GM19025 (cell line): Measurements from ENCODE around the gene IVNS1ABP.
"Not testable (repeated sequence)": the region's sequence is repeated elsewhere in the genome, so short reads cannot be mapped to it uniquely, and the experiment has no call there.

Experiments
- ATAC-seq: cut with Tn5 transposase; IDR thresholded peaks from one replicate; pipeline ENCODE4 v1.9.1; 2021; ENCODE audit warnings: mild to moderate bottlenecking, low read depth, moderate library complexity; ENCODE audit not compliant: unreplicated experiment

IVNS1ABP gene

DNA sequence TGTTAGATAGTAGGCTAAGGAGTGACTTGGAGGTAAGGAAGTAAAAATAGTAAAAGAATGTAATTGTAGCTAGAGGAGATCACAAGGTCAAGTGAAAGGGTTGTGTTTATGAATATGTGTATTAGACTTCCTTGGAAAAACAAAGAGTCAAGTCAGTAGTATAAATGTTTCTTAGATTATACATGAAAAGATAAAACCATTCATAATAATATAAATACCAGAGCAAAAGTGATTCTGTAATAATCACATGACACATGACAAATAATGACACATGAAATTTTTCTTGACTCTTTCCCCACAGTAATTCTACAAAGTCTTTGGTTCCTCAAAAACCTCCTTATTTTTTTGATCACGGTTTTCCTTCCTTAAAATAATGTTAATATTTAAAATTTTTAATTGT is 56.4 kb downstream of the IVNS1ABP start:
- no peak for ATAC-seq

DNA sequence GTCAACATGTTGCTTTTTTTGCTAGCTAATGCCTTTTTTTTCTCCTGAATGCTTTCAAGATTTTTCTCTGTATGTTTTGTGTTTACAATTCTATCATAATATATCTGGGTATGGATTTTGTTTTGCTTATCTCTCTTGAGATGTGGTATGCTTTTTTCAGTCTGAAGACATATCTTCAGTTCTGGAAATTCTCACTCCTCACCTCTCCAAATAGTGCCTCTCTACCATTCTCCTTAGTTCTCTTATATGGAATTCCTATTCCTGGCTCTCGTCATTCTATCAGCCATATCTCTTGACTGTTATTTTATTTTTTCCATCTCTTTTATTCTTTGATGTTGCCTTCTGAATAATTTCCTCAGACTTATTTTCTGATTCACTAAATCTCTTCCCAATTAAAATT is 58.4 kb downstream of the IVNS1ABP start:
- no peak for ATAC-seq

DNA sequence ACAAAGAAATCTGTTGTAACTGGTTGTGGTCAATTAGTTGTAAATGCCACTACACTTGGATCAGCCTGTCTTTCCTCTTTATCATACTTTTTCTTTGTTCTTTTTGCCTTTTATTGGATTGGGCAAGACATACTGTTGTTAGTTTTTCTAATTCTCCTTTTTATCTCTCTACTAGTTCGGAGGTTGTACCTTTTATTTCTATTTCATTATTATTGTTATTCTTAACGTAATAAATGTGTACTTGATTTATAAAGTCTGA is 59.2 kb downstream of the IVNS1ABP start:
- no peak for ATAC-seq

DNA sequence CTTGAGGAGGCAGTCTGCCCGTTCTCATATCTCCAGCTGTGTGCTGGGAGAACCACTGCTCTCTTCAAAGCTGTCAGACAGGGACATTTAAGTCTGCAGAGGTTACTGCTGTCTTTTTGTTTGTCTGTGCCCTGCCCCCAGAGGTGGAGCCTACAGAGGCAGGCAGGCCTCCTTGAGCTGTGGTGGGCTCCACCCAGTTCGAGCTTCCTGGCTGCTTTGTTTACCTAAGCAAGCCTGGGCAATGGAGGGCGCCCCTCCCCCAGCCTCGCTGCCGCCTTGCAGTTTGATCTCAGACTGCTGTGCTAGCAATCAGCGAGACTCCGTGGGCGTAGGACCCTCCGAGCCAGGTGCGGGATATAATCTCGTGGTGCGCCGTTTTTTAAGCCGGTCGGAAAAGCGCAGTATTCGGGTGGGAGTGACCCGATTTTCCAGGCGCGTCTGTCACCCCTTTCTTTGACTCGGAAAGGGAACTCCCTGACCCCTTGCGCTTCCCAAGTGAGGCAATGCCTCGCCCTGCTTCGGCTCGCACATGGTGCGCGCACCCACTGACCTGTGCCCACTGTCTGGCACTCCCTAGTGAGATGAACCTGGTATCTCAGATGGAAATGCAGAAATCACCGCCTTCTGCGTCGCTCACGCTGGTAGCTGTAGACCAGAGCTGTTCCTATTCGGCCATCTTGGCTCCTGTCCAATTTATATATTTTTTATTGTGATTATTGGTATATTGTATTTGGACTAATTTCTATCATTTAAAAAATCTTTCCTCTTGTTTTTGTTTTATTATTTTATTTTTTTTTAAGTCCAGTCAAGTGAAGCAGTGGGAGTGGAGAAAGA is 59.7 kb downstream of the IVNS1ABP start:
- not testable (repeated sequence) for ATAC-seq

DNA sequence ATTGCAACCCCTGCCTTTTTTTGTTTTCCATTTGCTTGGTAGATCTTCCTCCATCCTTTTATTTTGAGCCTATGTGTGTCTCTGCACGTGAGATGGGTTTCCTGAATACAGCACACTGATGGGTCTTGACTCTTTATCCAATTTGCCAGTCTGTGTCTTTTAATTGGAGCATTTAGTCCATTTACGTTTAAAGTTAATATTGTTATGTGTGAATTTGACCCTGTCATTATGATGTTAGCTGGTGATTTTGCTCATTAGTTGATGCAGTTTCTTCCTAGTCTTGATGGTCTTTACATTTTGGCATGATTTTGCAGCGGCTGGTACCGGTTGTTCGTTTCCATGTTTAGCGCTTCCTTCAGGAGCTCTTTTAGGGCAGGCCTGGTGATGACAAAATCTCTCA is 61.4 kb downstream of the IVNS1ABP start:
- not testable (repeated sequence) for ATAC-seq

DNA sequence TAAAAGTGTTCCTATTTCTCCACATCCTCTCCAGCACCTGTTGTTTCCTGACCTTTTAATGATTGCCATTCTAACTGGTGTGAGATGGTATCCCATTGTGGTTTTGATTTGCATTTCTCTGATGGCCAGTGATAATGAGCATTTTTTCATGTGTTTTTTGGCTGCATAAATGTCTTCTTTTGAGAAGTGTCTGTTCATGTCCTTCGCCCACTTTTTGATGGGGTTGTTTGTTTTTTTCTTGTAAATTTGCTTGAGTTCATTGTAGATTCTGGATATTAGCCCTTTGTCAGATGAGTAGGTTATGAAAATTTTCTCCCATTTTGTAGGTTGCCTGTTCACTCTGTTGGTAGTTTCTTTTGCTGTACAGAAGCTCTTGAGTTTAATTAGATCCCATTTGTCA is 64.6 kb downstream of the IVNS1ABP start:
- ATAC-seq: not testable (repeated sequence)

DNA sequence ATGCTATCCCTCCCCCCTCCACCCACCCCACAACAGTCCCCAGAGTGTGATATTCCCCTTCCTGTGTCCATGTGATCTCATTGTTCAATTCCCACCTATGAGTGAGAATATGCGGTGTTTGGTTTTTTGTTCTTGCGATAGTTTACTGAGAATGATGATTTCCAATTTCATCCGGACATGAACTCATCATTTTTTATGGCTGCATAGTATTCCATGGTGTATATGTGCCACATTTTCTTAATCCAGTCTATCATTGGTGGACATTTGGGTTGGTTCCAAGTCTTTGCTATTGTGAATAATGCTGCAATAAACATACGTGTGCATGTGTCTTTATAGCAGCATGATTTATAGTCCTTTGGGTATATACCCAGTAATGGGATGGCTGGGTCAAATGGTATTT is 65.1 kb downstream of the IVNS1ABP start:
- not testable (repeated sequence) for ATAC-seq

DNA sequence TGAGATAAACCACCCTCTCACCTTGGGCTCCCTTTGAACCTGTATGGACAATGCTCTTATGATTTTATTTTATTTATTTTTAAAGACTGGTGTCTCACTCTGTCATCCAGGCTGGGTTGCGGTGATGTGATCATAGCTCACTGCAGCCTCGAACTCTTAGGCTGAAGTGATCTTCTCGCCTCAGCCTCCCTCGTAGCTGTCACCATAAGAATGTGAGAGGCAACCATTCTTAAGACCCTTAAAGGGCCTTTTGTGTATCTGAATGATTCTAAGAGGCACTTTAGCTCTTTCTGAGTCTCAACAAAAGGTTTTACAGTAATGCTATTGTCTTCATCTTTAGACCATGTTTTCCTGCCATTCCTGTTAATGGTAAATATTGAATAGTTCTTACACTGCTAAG is 67.0 kb downstream of the IVNS1ABP start:
- ATAC-seq: no peak

DNA sequence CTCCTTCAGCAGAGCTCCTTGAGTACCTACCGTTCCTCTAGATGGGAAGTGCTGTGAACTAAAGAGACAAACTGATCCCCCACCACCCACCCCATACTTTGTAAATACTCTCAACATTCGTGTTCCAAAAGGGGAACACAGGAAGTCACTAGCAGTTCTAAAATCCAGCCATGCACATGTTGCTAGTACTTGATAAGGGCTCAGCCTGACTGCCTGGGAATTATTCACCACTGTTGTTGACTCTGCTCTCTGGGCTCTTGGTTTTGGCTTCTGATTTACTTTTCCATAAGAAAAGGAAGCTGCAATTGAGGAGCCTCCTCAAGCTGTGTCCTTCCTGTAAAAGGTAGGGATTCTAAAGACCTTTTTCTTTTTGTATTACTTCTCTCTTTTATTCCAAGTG is 67.5 kb downstream of the IVNS1ABP start:
- no peak for ATAC-seq
